HepG2 (cell line): Measurements from ENCODE around the gene SFRP2. TPM values are rescaled to one million over a fixed set of nuclear protein-coding genes. Genes with fewer than 3 reads are reported as not detected.

Experiments used
- EHMT2 ChIP-seq: fragments of 200-600 bp; sonication (generic); IDR thresholded peaks from 2 replicates; pipeline ENCODE4 v1.7.0; 2017; ENCODE audit warnings: antibody characterized with exemption, low read depth, low read length, borderline replicate concordance
- HNF4G ChIP-seq, 2 experiments: sonication (generic) in 1 of 2; formaldehyde crosslinking in 1 of 2; IDR thresholded peaks; 2 replicates each; pipeline versions ENCODE4 v1.4.0 to v1.6.1; 2011 to 2020; ENCODE audit warnings: borderline replicate concordance in 2 of 2, low read depth in 2 of 2, mild to moderate bottlenecking in 2 of 2, low read length in 1 of 2, missing genetic modification reagents in 1 of 2, moderate library complexity in 1 of 2
- MAX ChIP-seq: IDR thresholded peaks from 2 replicates; pipeline ENCODE4 v1.6.1; 2012; ENCODE audit warnings: inconsistent platforms
- PRPF4 ChIP-seq: fragments of 200-400 bp; formaldehyde crosslinking; IDR thresholded peaks from 2 replicates; pipeline ENCODE4 v1.6.1; 2016; ENCODE audit warnings: low read length, low read depth; ENCODE audit not compliant: poor library complexity, severe bottlenecking
- ZBTB46 ChIP-seq: sonication (generic); formaldehyde crosslinking; IDR thresholded peaks from 2 replicates; pipeline ENCODE4 v1.4.0; 2020; ENCODE audit warnings: mild to moderate bottlenecking, missing genetic modification reagents, borderline replicate concordance
- ZMYM2 ChIP-seq: sonication (generic); formaldehyde crosslinking; IDR thresholded peaks from 2 replicates; pipeline ENCODE4 v1.8.0; 2022; ENCODE audit warnings: mild to moderate bottlenecking, missing genetic modification reagents
- ZNF33A ChIP-seq: sonication (generic); formaldehyde crosslinking; IDR thresholded peaks from 2 replicates; pipeline ENCODE4 v1.5.1; 2020; ENCODE audit warnings: missing genetic modification reagents, mild to moderate bottlenecking, moderate library complexity, borderline replicate concordance
- ZNF574 ChIP-seq: sonication (generic); formaldehyde crosslinking; IDR thresholded peaks from 2 replicates; pipeline ENCODE4 v1.4.0; 2020; ENCODE audit warnings: missing genetic modification reagents
- ZNF766 ChIP-seq: sonication (generic); formaldehyde crosslinking; IDR thresholded peaks from 2 replicates; pipeline ENCODE4 v1.5.0; 2020; ENCODE audit warnings: missing genetic modification reagents, borderline replicate concordance
- ZSCAN30 ChIP-seq: sonication (generic); formaldehyde crosslinking; IDR thresholded peaks from 2 replicates; pipeline ENCODE4 v1.5.0; 2020; ENCODE audit warnings: mild to moderate bottlenecking, missing genetic modification reagents
- polyA plus RNA-seq, 8 experiments: library from polyadenylated mRNA; depleted of rRNA in 3 of 8; stranded (reverse) in 7 of 8; unstranded in 1 of 8; fragments of >200 nt; fragmentation: Illumina TruSeq in 4 of 8; extraction: Trizol in 4 of 8; gene quantifications; 2 replicates each; pipeline versions ENCODE4 v1.2.1 to v1.2.3, GENCODE V29; 2011 to 2016; ENCODE audit warnings: low read depth in 4 of 8, missing spikeins in 1 of 8, mixed read lengths in 1 of 8; ENCODE audit not compliant: insufficient read depth in 1 of 8
- total RNA-seq, 5 experiments: library from RNA; depleted of rRNA; stranded (reverse); fragments of >200 nt; fragmentation: Illumina TruSeq; extraction: Trizol; gene quantifications; 2 replicates each; pipeline ENCODE4 v1.2.3, GENCODE V29; 2016; ENCODE audit warnings: low read depth in 1 of 5

The SFRP2 gene
- total and polyA plus RNA-seq, 2 of the 13 experiments (the other 11 are each of a cell fraction or from before 2014, with no cell fraction given), result not detected

- TF ChIP-seq ZBTB46 (no peak), MAX (no peak), ZNF574 (CRISPR knock-in tag) (no peak), ZNF33A (CRISPR knock-in tag) (no peak), PRPF4 (no peak), ZSCAN30 (no peak), ZMYM2 (CRISPR knock-in tag) (no peak), EHMT2 (no peak), ZNF766 (no peak), HNF4G (IDR thresholded peaks at IDR 0.05; ENCODE audit: borderline replicate concordance, low read depth, low read length) (no peak), HNF4G (CRISPR knock-in tag; IDR thresholded peaks at IDR 0.05; ENCODE audit: borderline replicate concordance, low read depth) (no peak)
Observed at GRCh38 chr4:153733751-153734448, 55.0 kb downstream of the SFRP2 start (continued).
